Measurements from ENCODE around the gene PECR.

Gene PECR

DNA sequence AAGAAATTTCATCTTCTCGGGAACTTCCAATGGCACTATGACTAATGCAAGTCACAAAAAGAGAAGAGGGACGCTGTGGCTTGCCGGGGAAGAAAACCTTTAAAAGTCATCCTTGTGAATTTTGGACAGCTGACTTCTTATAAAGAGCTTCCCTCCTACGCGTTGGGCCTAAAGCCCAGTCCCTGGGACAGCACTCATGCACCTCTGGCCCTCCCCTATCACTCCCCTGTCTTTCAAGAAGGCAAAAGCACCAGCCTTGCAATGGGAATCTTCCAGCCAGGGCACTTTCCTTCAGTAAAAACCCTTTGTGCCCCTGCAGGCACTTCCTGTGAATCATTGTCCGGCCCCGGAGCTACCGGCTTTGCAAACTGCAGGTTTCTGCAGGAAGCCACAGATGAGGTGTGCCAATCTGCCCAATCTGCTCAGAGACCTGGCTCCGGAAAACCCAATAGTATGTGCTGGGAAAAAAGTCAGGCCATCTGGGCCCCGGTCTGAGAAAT is 75.4 kb downstream of the PECR start:
- Histone ChIP-seq H3K9ac (no peak overlapping the region), H3K27me3 (ENCODE audit: control insufficient read depth, insufficient read depth, low read length) (no peaks in the 10 kb centered on the region), H2AFZ (no peak overlapping the region), H3K79me2 (no peaks in the 10 kb centered on the region), H3K36me3 (ENCODE audit: control insufficient read depth, insufficient read depth, low read length) (no peaks in the 10 kb centered on the region), H3K4me2 (ENCODE audit: low read length) (no peak overlapping the region), H3K27ac (no peak overlapping the region), H3K4me3 (ENCODE audit: low read depth, low read length) (no peak overlapping the region), H3K4me1 (peaks cover 1% of the 10 kb centered on the region), H3K9me3 (ENCODE audit: control insufficient read depth, low read length) (no peaks in the 10 kb centered on the region)
- TF ChIP-seq CTCF (IDR thresholded peaks at IDR 0.05), result no peak

DNA sequence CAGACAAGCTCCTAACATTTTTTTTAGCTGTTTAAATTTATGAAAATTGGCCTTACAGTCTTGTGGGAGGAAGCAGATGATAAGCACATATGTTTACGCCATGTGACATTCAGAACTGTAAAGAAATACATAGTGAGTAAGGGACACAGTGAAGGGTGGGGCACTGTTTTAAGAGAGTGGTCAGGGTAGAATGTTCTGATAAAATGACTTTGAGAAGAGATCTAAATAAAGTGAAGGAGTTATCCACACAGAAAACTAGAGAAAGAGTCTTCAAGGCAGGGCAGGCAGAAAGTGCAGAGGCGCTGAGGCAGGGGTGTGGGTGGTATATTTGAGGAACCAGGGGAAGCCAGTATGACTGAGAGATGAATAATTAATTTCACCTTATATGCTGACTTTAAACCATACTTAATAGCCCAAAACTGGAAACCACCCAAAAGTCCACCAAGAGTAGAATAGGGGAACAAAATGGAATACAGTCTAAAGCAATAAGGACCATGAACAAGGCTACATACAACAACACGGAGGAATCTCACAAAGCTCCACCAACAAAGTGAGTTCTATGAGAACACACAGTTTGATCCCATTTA is 76.8 kb downstream of the PECR start:
- no peak overlapping the region for H3K27ac ChIP-seq
- peaks cover 5% of the 10 kb centered on the region for H3K4me1 ChIP-seq
- peaks cover 6% of the 10 kb centered on the region for H3K79me2 ChIP-seq
- H3K4me3 ChIP-seq (ENCODE audit: low read depth, low read length), result no peak overlapping the region
- H3K36me3 ChIP-seq (ENCODE audit: control insufficient read depth, insufficient read depth, low read length), result no peaks in the 10 kb centered on the region
- H3K27me3 ChIP-seq (ENCODE audit: control insufficient read depth, insufficient read depth, low read length), result no peaks in the 10 kb centered on the region
- TF ChIP-seq CTCF (IDR thresholded peaks at IDR 0.05), result no peak
- H2AFZ ChIP-seq, result no peak overlapping the region
- no peak overlapping the region for H3K9ac ChIP-seq
- no peaks in the 10 kb centered on the region for H3K9me3 ChIP-seq (ENCODE audit: control insufficient read depth, low read length)
- no peak overlapping the region for H3K4me2 ChIP-seq (ENCODE audit: low read length)

GRCh38 chr2:216003876-216004696 is 77.5 kb downstream of the PECR start:
- H3K4me2 ChIP-seq (ENCODE audit: low read length), result no peak overlapping the region
- no peaks in the 10 kb centered on the region for H3K9me3 ChIP-seq (ENCODE audit: control insufficient read depth, low read length)
- no peaks in the 10 kb centered on the region for H3K36me3 ChIP-seq (ENCODE audit: control insufficient read depth, insufficient read depth, low read length)
- no peak for TF ChIP-seq CTCF (IDR thresholded peaks at IDR 0.05)
- H3K27me3 ChIP-seq (ENCODE audit: control insufficient read depth, insufficient read depth, low read length), result no peaks in the 10 kb centered on the region
- H3K4me1 ChIP-seq, result peaks cover 5% of the 10 kb centered on the region
- H3K9ac ChIP-seq, result no peak overlapping the region
- H3K4me3 ChIP-seq (ENCODE audit: low read depth, low read length), result no peak overlapping the region
- H3K27ac ChIP-seq, result no peak overlapping the region
- H2AFZ ChIP-seq, result no peak overlapping the region
- H3K79me2 ChIP-seq, result peaks cover 6% of the 10 kb centered on the region

- H3K4me3 ChIP-seq (ENCODE audit: low read depth, low read length), result no peak overlapping the region
- H3K79me2 ChIP-seq, result peaks cover 6% of the 10 kb centered on the region
- no peaks in the 10 kb centered on the region for H3K27me3 ChIP-seq (ENCODE audit: control insufficient read depth, insufficient read depth, low read length)
- no peaks in the 10 kb centered on the region for H3K36me3 ChIP-seq (ENCODE audit: control insufficient read depth, insufficient read depth, low read length)
- H2AFZ ChIP-seq, result no peak overlapping the region
- TF ChIP-seq CTCF (IDR thresholded peaks at IDR 0.05), result no peak
- H3K9me3 ChIP-seq (ENCODE audit: control insufficient read depth, low read length), result no peaks in the 10 kb centered on the region
- no peak overlapping the region for H3K4me2 ChIP-seq (ENCODE audit: low read length)
- peaks cover 5% of the 10 kb centered on the region for H3K4me1 ChIP-seq
- H3K27ac ChIP-seq, result no peak overlapping the region
- no peak overlapping the region for H3K9ac ChIP-seq
Measured at GRCh38 chr2:216002693-216003092, 78.9 kb downstream of the PECR start.
